PC-3 (cell line): ENCODE data around the gene PLXNA3. TPM values are rescaled to one million over a fixed set of nuclear protein-coding genes. Genes with fewer than 3 reads are reported as not detected.
A peak's percentile ranks its signal among the peaks of the same experiment; 100 is the strongest.

Experiments
- ATAC-seq: fragments of 200-7000 bp; cut with Tn5 transposase; 2 replicates; pipeline ENCODE4 v1.9.1; 2020; ENCODE audit warnings: mild to moderate bottlenecking, moderate library complexity
- BruUV-seq: library from RNA; stranded (reverse); fragments of 400-500 nt; replicated peaks from 2 replicates; lab custom pipeline; 2021; lab: Mats Ljungman, UMichigan
- CTCF ChIA-PET: fragments of 300-600 bp; sonication (Branson Sonifier 250); formaldehyde crosslinking; loops from one replicate; lab custom pipeline; 2022; ENCODE audit warnings: antibody characterized with exemption; lab: Charles Lee
- POLR2A ChIA-PET: fragments of 300-600 bp; sonication (Branson Sonifier 250); formaldehyde crosslinking; loops from one replicate; lab custom pipeline; 2022; ENCODE audit warnings: antibody characterized with exemption; ENCODE audit not compliant: unreplicated experiment; lab: Charles Lee
- DNase-seq: peaks from one replicate; pipeline ENCODE4 v3.0.0-alpha.2; 2015
- H2AFZ ChIP-seq: fragments of 300-600 bp; sonication (generic); 2 replicates; pipeline ENCODE4 v1.6.0; 2016; ENCODE audit warnings: antibody characterized with exemption, low read length
- H3F3A ChIP-seq: fragments of 300-600 bp; sonication (generic); one replicate; pipeline ENCODE4 v1.6.0; 2017; ENCODE audit warnings: antibody characterized with exemption, low read length, control low read depth, mild to moderate bottlenecking; ENCODE audit not compliant: unreplicated experiment
- H3K27ac ChIP-seq: fragments of 300-600 bp; sonication (generic); 2 replicates; pipeline ENCODE4 v1.5.1; 2016; ENCODE audit warnings: mild to moderate bottlenecking, low read length
- H3K27me3 ChIP-seq: fragments of 300-600 bp; sonication (generic); 2 replicates; pipeline ENCODE4 v1.6.1; 2016; ENCODE audit warnings: low read length, mixed read lengths
- H3K36me3 ChIP-seq: fragments of 300-600 bp; sonication (generic); 2 replicates; pipeline ENCODE4 v1.6.1; 2016; ENCODE audit warnings: low read depth, mixed run types, low read length, mixed read lengths
- H3K4me1 ChIP-seq: fragments of 300-600 bp; sonication (generic); 2 replicates; pipeline ENCODE4 v1.5.1; 2016; ENCODE audit warnings: low read length; ENCODE audit not compliant: insufficient read depth
- H3K4me2 ChIP-seq: fragments of 300-600 bp; sonication (generic); 2 replicates; pipeline ENCODE4 v1.6.0; 2016; ENCODE audit warnings: low read length
- H3K4me3 ChIP-seq: fragments of 300-600 bp; sonication (generic); 2 replicates; pipeline ENCODE4 v1.5.1; 2016; ENCODE audit warnings: mild to moderate bottlenecking, low read length, mixed read lengths
- H3K79me2 ChIP-seq: fragments of 300-600 bp; sonication (generic); 2 replicates; pipeline ENCODE4 v1.6.1; 2017; ENCODE audit warnings: low read length, mixed read lengths
- H3K9ac ChIP-seq: fragments of 300-600 bp; sonication (generic); 2 replicates; pipeline ENCODE4 v1.6.0; 2016; ENCODE audit warnings: mild to moderate bottlenecking, low read length
- H3K9me2 ChIP-seq: fragments of 300-600 bp; sonication (generic); replicated peaks from 2 replicates; pipeline ENCODE4 v1.6.1; 2016; ENCODE audit warnings: mixed run types, low read length, mixed read lengths
- H3K9me3 ChIP-seq: fragments of 300-600 bp; sonication (generic); 2 replicates; pipeline ENCODE4 v1.6.1; 2016; ENCODE audit warnings: low read length, mixed read lengths
- H4K20me1 ChIP-seq: fragments of 300-600 bp; sonication (generic); 2 replicates; pipeline ENCODE4 v1.6.1; 2016; ENCODE audit warnings: low read length, mixed read lengths
- EZH2 ChIP-seq: fragments of 300-600 bp; sonication (generic); IDR thresholded peaks from one replicate; pipeline ENCODE4 v1.6.1; 2017; ENCODE audit warnings: antibody characterized with exemption, mild to moderate bottlenecking, low read length; ENCODE audit not compliant: unreplicated experiment
- EZH2phosphoT487 ChIP-seq: fragments of 300-600 bp; sonication (generic); IDR thresholded peaks from 2 replicates; pipeline ENCODE4 v1.6.1; 2018; ENCODE audit warnings: mild to moderate bottlenecking, antibody characterized with exemption, low read length, borderline replicate concordance
- intact Hi-C: fragments of 100-400 bp; cut with micrococcal nuclease; formaldehyde crosslinking; loops from 2 replicates; pipeline ENCODE4 v1.9.0; 2023
- total RNA-seq: library from RNA; depleted of rRNA; stranded (reverse); fragments of >200 nt; gene quantifications from 2 replicates; pipeline ENCODE4 v1.2.3, GENCODE V29; 2014
- TF ChIP-seq, protein P1 (sequence below): fragments of 300-600 bp; sonication (generic); conservative IDR thresholded peaks from 2 replicates; pipeline ENCODE4 v1.5.1; 2017; ENCODE audit warnings: antibody characterized with exemption, low read depth, mild to moderate bottlenecking, low read length

PLXNA3 gene
- total RNA-seq, 1 experiment from 2014 or later = 5.3 TPM

DNA sequence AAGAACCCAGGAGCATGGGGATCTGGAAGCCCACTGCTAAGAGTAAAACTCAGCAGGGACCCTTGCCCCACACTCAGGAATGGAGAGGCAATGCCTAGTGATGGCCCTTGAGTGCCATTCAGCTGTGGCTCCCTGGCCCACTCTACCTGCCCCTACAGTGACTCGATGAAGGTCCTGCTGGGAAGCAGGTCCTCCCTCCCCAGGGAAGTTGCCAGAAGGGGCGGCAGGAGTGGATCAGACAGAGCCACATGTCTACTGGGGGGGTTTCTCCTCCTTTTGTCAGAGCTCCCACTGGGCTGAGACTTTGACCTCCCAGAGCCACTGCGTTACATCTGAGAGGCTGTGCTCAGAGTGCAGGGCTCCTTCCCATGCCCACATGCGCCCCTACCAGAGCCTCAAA is 31.1 kb downstream of the PLXNA3 start:
- no peaks in the 10 kb centered on the region for H4K20me1 ChIP-seq
- no peak for TF ChIP-seq EZH2phosphoT487
- no peak for TF ChIP-seq EZH2
- TF ChIP-seq, protein P1, sequence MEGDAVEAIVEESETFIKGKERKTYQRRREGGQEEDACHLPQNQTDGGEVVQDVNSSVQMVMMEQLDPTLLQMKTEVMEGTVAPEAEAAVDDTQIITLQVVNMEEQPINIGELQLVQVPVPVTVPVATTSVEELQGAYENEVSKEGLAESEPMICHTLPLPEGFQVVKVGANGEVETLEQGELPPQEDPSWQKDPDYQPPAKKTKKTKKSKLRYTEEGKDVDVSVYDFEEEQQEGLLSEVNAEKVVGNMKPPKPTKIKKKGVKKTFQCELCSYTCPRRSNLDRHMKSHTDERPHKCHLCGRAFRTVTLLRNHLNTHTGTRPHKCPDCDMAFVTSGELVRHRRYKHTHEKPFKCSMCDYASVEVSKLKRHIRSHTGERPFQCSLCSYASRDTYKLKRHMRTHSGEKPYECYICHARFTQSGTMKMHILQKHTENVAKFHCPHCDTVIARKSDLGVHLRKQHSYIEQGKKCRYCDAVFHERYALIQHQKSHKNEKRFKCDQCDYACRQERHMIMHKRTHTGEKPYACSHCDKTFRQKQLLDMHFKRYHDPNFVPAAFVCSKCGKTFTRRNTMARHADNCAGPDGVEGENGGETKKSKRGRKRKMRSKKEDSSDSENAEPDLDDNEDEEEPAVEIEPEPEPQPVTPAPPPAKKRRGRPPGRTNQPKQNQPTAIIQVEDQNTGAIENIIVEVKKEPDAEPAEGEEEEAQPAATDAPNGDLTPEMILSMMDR = no peak
- peaks cover 47% of the 10 kb centered on the region for H3K79me2 ChIP-seq
- DNase-seq (no peak), ATAC-seq (no peak)
- no peak overlapping the region for H3K27ac ChIP-seq
- peaks cover 11% of the 10 kb centered on the region for H3K36me3 ChIP-seq
- peak overlapping the region; percentile 78 for H3K4me3 ChIP-seq
- no peak overlapping the region for H2AFZ ChIP-seq
- peak overlapping the region; percentile 87 for H3K4me2 ChIP-seq
- H3K27me3 ChIP-seq = no peaks in the 10 kb centered on the region
- H3K9ac ChIP-seq = no peak overlapping the region
- ChIA-PET POLR2A (interaction anchor here (0.5 kb wide), 1 partner anchor 79 kb away, joined by 5 read pairs; no protein-coding TSS in a partner anchor), CTCF (no interaction called here)
- peaks cover 31% of the 10 kb centered on the region for H3K4me1 ChIP-seq
- H3F3A ChIP-seq = no peaks in the 10 kb centered on the region
- H3K9me3 ChIP-seq = no peaks in the 10 kb centered on the region
- intact Hi-C loops = no loop called here
- BruUV-seq = no TSS peak
- H3K9me2 ChIP-seq = no peaks in the 10 kb centered on the region

GRCh38 chrX:154490021-154490413 is 31.9 kb downstream of the PLXNA3 start:
- peak; percentile 6 for ATAC-seq
- H3K4me1 ChIP-seq = peaks cover 23% of the 10 kb centered on the region
- H3K27me3 ChIP-seq = no peaks in the 10 kb centered on the region
- TF ChIP-seq EZH2phosphoT487 (no peak), EZH2 (no peak)
- TF ChIP-seq, protein P1 = no peak
- intact Hi-C loops = no loop called here
- peaks cover 39% of the 10 kb centered on the region for H3K79me2 ChIP-seq
- DNase-seq = peak; percentile 38
- H3K9ac ChIP-seq = peak overlapping the region; percentile 76
- H3K9me3 ChIP-seq = no peaks in the 10 kb centered on the region
- peak overlapping the region; percentile 42; the same call in 1 of the 2 replicates for H2AFZ ChIP-seq
- peak overlapping the region; percentile 87 for H3K4me2 ChIP-seq
- BruUV-seq = no TSS peak
- H3F3A ChIP-seq = no peaks in the 10 kb centered on the region
- ChIA-PET POLR2A (interaction anchor here (0.5 to 0.7 kb wide), 3 partner anchors 11 to 272 kb away, joined by 3 to 6 read pairs (median 4); partner anchors contain the start of genes DKC1 and LAGE3), CTCF (interaction anchor here (0.6 to 0.9 kb wide), 2 partner anchors 37 to 192 kb away, joined by 3 to 4 read pairs; no protein-coding TSS in a partner anchor)
- H3K27ac ChIP-seq = peak overlapping the region; percentile 36; the same call in 1 of the 2 replicates
- peak overlapping the region; percentile 78 for H3K4me3 ChIP-seq
- H3K36me3 ChIP-seq = peaks cover 4% of the 10 kb centered on the region; the same call in 1 of the 2 replicates
- H3K9me2 ChIP-seq = no peaks in the 10 kb centered on the region
- no peaks in the 10 kb centered on the region for H4K20me1 ChIP-seq

DNA sequence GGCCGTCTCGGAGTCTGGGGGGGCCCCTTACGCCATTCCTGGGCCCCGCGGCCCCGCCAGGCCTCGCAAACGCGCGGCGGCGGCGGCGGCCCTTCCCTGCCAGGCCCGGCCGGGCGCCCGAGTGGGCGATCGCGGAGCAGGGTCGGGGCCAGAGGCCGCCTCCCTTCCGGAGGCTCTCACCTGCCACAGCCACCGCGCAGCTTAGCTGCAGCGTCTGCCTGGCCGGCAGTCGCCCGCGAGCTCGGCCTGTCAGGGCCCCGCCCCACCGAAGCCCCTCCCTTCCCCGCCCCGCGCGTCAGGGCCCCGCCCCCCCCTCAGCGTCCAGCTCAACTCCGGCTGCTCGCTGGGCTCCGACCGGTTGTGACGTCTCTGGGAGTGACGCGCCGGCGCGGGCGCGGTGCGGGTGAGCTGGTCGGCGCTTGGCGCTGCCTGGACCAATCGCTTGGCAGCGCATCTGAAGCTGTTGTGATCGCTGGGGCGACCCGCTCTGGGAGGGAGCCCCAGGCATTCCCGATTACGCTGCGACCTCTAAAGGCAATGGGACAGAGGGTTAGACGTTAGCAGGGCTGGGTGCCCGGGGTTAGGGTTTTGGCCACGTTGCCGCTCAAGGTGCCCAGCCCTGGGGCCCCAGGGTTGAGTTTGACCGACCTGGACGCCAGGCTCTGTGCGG is 32.5 kb downstream of the PLXNA3 start, which contains the start of gene SLC10A3:
SLC10A3 (minus strand) TSS at position 216 of the 670 bp plus-strand sequence. CDS start 1,689 bp downstream, outside the sequence.
- peaks cover 34% of the 10 kb centered on the region for H3K79me2 ChIP-seq
- BruUV-seq = no TSS peak
- peak within 1 kb of the TSS; percentile 73 for H3K27ac ChIP-seq
- peaks cover 3% of the 10 kb centered on the region; the same call in 1 of the 2 replicates for H3K36me3 ChIP-seq
- no peaks in the 10 kb centered on the region for H3K9me3 ChIP-seq
- DNase-seq (peak; percentile 95), ATAC-seq (peak; percentile 86)
- peaks cover 17% of the 10 kb centered on the region for H3K4me1 ChIP-seq
- CTCF ChIA-PET = interaction anchor here (0.6 to 0.9 kb wide), 2 partner anchors 36 to 192 kb away, joined by 3 to 4 read pairs; no protein-coding TSS in a partner anchor
- peak within 1 kb of the TSS; percentile 87 for H3K9ac ChIP-seq
- H3K4me2 ChIP-seq = peak within 1 kb of the TSS; percentile 92
- no peaks in the 10 kb centered on the region for H4K20me1 ChIP-seq
- H2AFZ ChIP-seq = peak within 1 kb of the TSS; percentile 86
- H3K4me3 ChIP-seq = peak within 1 kb of the TSS; percentile 80
- intact Hi-C loops = no loop called here
- POLR2A ChIA-PET = interaction anchor here (0.5 to 0.7 kb wide), 8 partner anchors 8 to 596 kb away, joined by 3 to 10 read pairs (median 4); partner anchors contain the start of genes DKC1 and LAGE3
- H3K9me2 ChIP-seq = no peaks in the 10 kb centered on the region
- H3F3A ChIP-seq = no peaks in the 10 kb centered on the region
- no peaks in the 10 kb centered on the region for H3K27me3 ChIP-seq
- TF ChIP-seq EZH2 = no peak
- TF ChIP-seq, protein P1 = no peak; the same call in 1 of the 2 replicates
- no peak for TF ChIP-seq EZH2phosphoT487
